ENCODE results near the gene DUSP10. TPM values are rescaled to one million over a fixed set of nuclear protein-coding genes. Genes with fewer than 3 reads are reported as not detected.

Gene DUSP10
- total RNA-seq, 4 donors from 2014 or later = 6.8 to 12.9 (median 9.0) TPM

DNA sequence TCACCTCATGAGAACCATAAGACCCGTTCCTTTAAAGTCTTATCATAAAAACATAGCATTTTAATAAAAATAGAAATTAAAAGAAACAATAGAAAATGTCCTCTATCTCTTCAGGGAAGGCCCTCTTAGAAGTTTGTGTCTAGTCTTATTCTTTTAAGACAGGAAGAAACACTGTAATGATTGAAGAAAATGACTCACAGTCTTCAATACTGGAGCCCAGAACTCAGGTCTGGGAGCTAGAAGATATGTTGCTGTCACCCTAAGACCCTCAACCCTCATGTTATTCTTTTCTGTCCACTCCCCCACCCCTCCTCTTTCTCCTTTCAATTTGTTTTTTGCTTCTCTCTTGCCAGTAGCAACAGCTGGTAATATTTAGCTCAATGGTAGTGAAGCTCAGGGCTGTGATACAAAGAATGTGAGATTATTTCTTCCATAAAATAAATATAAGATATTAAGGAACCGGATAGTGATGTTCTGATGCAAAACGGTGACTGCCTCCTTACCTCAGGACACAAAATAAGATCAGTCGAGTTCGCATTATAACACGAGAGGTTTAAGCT is 12.0 kb downstream of the DUSP10 start:
- TF ChIP-seq, protein P1, sequence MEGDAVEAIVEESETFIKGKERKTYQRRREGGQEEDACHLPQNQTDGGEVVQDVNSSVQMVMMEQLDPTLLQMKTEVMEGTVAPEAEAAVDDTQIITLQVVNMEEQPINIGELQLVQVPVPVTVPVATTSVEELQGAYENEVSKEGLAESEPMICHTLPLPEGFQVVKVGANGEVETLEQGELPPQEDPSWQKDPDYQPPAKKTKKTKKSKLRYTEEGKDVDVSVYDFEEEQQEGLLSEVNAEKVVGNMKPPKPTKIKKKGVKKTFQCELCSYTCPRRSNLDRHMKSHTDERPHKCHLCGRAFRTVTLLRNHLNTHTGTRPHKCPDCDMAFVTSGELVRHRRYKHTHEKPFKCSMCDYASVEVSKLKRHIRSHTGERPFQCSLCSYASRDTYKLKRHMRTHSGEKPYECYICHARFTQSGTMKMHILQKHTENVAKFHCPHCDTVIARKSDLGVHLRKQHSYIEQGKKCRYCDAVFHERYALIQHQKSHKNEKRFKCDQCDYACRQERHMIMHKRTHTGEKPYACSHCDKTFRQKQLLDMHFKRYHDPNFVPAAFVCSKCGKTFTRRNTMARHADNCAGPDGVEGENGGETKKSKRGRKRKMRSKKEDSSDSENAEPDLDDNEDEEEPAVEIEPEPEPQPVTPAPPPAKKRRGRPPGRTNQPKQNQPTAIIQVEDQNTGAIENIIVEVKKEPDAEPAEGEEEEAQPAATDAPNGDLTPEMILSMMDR (IDR thresholded peaks at IDR 0.05; ENCODE audit: low read depth) = no peak

DNA sequence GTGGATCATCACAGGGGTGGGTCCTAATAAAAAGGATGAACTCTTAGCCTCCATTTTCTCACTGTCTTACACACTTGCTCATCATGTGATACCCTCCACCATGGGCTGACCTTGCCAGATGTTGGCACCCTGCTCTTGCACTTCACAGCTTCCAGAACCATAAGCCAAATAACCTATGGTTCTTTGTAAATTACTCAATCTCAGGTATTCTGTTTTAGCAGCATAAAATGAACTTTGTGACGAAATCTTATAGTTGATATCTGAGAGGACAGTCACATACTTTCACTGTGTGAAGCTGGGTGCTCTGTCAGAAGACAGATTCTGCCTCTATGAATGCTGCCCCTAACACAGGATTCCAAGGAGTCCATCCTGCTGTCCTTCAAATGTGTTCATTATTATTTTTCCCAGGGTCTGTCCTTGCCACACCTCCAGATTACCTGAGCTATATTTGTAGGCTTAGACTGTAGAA is 13.8 kb downstream of the DUSP10 start:
- TF ChIP-seq, protein P1 (IDR thresholded peaks at IDR 0.05; ENCODE audit: low read depth) = no peak

DNA sequence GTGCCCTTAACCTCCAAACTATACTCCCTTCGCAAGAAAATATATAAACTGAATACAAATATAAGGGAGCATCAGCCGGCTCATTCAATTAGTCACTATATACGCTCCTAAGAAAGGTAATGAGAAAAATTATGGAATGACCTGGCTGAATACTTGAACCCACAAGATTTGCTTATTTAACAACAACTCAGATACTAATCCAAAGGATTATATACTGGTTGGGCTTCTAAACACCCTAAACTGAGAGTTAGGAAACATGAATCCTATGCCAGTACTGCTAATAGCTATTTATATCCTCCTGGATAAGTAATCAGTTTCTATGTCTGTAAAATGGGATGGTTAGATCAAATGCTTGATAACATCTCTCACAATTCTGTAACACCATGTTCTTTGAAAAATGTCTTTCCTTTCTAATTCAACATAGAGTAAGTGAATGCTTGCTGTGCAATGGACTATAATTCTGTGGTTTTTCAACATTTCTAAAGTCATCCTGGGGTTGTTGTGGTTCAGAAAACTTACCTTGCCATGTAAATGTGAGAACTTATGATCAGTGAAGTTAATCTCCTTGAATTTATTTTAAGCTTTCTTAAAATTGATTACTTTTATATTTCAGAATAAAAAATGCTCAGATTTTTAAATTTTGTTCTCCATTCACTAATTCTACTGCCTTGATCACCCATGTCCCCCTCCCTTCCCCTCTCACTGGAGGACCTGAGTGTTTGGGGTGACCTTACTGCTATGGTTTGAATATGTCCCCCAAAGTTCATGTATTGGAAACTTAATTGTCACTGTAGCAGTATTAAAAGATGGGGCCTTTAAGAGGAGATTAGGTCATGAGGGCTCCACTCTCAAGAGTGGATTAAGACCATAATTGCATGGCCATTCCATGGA is 14.5 kb downstream of the DUSP10 start:
- TF ChIP-seq, protein P1 (IDR thresholded peaks at IDR 0.05; ENCODE audit: low read depth) = no peak

DNA sequence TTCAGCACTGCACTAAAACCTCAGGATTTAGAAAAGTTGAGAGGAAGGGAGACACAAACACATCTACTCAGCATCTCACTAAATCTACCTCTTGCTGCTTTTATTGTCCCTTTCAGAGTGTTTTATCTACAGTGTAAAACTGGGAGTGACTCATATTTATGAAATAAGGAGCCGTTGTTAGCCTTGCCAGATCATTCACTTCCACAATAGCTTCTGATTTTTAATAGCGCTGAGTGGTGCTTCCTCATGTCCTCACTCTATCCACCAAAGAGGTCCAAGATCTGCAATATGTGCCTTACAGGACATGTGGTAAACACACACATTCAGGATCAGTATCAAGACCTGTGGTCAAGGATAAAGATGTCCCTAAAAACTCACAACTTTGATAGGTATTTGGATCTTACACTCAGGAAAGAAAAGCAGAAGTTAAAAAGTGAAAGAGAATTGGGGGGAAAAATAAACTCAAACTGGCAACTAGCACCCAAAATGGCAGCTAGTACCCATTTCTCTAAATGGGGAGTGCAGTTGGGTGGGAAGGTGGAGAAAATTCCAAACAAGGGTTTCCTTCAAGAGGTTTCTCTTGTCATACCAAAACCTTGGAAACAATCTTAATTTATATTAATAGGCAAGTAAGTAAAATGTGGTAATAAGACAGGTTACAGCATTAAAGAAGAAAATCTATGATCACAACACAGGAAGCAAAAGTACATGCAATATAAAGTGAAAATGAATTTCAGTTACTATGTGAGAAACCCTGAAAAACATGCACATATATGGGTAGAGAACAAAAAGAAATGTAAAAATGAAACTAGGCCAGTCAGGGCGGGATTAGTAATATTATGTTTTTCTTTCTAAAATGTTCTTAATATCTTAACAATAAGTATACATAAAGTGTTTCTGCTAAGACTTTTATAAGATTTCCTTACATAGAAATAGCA is 15.9 kb downstream of the DUSP10 start:
- TF ChIP-seq, protein P1 (IDR thresholded peaks at IDR 0.05; ENCODE audit: low read depth) = no peak

DNA sequence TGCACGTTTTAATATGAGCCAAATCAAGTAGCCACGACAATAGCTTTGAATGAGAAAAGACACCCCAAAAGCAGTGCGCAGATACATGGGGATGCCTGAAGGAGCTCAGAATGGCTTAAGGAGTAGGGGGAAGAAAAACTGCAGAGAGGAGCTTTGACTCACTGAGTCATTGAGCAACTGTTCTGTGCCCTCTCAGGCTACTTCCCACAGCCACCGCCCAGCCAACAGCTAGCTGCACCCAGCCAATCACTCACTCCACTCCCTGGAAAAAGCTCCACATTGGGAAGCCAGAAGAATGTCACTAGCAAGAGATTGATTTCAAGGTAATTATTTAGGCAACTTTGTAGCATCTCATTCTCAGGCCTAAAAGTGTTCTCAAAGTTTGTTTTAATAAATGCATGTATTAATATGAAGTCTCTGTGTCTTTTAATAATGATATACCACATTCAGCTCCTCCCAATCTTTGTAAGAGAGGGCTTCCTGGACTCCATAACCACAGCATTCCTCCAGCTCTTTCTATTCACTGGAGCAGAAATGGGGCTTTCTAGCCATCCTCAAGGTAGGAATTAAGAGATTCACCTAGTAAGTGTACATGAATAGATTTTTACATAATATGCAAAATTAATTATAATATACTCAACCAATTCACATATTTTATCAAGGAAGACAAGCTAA is 16.8 kb downstream of the DUSP10 start:
- TF ChIP-seq, protein P1 (IDR thresholded peaks at IDR 0.05; ENCODE audit: low read depth) = no peak

DNA sequence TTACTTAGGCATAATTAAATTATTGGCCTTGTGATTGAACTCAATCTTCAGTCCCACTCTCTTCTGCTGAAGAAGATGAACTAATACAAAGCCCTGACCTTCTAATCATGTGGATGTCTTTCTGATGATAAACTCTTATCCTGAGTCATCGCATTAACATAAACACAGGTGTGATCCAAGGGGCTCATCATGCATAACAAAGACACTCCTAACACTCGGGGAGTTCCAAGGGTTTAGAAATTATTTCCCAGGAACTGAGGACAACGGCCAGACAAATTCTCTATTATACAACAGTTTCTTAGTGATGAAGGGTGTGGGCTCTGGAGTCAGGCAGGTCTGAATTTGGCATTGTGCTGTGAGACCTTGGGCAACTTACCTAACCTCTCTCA is 18.0 kb downstream of the DUSP10 start:
- TF ChIP-seq, protein P1 (IDR thresholded peaks at IDR 0.05; ENCODE audit: low read depth) = no peak
